Brain pericyte (primary cell): ENCODE results near the gene C15orf61.

Experiments used
- DNase-seq: peaks from one replicate; pipeline ENCODE4 v3.0.0-alpha.2; 2012; ENCODE audit warnings: low read depth, low spot score

C15orf61 gene

GRCh38 chr15:67549736-67550135 is 28.8 kb downstream of the C15orf61 start:
- no peak for DNase-seq

GRCh38 chr15:67550522-67550921 is 29.6 kb downstream of the C15orf61 start:
- DNase-seq: no peak

- no peak for DNase-seq
Observed at GRCh38 chr15:67551207-67551743, 30.3 kb downstream of the C15orf61 start.

DNA sequence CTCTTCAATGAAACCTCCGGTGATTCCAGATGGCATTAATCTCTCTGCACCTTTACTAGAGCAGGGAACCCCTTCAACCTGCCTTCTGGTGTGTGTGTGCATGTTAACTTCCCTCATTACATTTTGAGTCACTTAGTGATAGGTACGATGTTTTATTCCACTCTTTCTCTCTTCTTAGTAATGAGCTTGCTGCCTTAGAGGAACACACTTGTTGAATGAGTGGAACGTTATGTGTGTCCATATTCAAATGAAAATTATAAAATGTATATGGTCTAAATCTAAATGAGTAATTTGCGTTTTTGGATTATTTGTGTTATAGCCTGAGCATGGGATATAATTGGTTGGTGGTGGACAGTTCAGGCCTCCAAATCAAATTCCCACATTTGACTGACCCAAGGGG is 33.6 kb downstream of the C15orf61 start:
- no peak for DNase-seq

DNA sequence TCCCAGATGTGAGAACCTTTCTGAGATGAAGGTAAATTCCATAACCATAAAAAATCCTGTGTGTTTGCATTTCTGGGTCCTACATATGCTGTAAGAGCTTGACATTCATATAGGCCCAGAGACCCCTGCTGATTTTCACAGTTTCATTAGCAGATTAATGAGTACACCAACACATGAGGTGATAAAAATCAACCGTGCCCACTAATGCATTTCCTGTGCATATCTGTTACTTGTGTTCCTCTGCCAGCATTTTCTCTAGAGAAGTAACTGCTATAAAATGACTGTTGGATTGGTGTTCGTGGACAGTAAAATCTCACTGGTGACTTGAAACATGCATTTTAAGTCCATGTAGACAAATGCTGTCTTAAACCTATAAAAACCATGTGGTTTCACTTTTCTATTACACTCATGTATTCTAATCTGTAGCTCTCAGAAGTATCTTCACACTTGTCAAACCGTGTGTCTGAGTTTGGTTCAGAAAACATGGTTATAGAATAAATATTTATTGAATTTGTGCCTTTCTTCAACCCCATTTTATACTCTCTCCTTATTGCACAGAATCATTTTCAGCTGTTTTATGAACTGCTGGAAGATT is 36.1 kb downstream of the C15orf61 start:
- DNase-seq: no peak

GRCh38 chr15:67558502-67558901 is 37.6 kb downstream of the C15orf61 start:
- no peak for DNase-seq

DNA sequence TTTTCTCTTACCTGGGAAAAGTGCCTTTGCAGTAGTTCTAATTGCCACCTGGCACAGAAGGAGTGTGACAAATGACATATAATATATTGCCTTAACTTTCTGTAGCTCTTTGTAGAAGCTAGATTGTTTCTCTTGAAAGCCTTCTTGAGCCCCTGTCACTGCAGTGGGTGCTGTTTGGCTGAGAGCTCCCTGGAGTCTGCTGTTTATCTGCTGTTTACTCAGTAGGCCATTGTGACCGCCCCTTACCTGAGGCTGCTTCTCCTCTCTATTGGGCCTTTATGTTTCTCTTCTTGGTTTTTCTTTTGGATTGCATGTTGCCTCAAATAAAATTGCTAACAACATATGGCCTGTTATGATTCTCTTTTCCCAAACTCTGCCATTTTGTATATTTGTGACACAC is 38.2 kb downstream of the C15orf61 start:
- no peak for DNase-seq

GRCh38 chr15:67559576-67559975 is 38.6 kb downstream of the C15orf61 start:
- DNase-seq: no peak

DNA sequence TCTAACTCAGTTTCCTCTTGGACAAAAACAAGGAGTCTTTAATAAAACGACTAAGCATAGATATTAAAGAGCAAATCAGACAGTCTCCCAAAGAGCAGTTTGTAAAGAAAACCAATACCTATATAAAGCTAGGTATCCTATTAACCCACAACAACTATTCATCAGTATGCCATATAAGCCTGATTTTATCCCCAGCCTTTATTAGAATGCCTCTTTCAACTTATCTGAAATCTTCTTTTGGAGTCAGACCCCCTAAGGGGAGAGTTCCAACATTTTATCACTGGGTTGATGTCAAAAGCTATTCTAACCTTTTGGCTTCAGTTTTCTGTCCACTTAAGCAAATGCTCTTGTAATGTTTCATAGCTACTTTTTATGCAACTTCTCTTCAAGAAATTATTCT is 39.4 kb downstream of the C15orf61 start:
- DNase-seq: no peak

- no peak for DNase-seq
Observed at GRCh38 chr15:67563092-67563491, 42.2 kb downstream of the C15orf61 start.

DNA sequence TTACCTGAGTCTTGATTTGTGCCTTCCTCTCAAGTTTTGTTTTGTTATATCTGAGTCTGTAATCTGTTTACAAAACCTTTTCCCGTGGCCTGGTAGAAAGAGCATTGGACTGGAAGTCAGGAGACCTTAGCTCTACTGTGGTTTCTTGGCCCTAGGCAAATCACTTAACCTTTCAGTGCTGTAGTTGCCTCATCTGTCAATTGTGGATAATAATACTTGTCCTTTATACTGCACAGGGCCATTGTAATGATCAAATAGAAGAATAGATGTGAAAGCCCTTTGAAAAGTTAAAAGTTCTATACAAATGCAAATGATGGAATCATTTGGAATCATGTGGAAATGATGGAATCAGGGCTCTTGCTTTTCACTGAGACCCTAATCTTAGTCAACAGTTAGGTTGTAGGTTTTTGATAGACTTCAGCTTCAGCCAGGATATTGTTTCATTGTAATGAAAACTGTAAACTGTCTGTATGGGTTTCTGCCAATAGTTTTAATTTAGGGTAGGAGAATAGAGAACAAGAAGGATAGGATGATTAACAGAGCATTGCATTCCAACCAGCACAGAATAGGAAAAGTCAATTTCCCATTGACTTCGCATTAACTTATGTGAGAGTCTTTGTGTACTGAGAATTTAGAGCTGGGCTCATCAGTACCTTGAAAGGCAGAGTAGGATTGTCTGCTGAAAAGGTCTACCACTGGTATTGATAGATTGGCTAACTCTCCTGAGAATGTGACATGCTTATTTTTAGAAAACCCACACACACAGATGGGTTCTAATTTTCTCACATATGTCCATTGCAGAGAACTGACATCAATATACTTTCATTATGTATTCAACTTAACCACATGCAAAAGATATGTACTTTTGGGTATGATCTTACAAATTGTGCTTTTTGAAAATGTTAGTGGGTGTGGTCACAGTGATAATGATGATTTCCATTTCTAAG is 43.4 kb downstream of the C15orf61 start:
- DNase-seq: no peak

GRCh38 chr15:67564968-67565345 is 44.0 kb downstream of the C15orf61 start:
- DNase-seq: no peak

GRCh38 chr15:67569668-67570067 is 48.7 kb downstream of the C15orf61 start:
- no peak for DNase-seq

DNA sequence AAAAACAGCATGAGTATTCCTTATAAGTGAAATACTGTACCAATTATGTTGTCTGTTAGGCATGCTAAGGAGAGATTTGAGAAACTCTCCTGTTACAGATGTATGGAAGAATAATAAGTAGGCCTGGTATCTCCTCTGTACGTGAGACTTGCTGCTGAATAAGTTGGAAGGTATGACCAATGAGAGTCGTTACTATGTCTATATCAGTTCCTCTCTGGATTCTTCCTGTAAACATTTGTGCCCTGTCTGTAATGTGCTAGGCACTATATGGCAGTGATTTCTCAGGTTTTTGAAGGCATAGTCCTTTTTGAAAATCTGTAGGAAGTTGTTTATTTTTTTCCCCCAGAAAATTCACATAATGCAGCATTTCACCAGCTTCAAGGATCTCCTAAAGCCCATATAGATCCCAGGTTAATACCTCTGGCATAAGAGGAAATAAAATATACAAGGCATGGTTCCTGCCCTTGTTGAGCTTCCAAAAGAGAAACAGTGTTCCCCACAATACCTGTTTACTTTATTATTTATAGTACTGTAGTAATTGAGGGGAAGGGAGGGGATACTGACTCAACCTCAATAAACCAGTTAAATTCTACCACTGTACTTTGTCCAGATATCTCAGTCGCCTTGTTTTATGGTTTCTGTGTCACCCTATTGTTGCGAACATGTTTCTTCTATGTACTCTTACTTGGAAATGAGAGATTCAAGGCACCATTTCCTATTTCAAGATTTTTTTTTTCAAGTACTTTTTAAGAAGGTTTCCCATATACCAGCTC is 50.1 kb downstream of the C15orf61 start:
- no peak for DNase-seq

DNA sequence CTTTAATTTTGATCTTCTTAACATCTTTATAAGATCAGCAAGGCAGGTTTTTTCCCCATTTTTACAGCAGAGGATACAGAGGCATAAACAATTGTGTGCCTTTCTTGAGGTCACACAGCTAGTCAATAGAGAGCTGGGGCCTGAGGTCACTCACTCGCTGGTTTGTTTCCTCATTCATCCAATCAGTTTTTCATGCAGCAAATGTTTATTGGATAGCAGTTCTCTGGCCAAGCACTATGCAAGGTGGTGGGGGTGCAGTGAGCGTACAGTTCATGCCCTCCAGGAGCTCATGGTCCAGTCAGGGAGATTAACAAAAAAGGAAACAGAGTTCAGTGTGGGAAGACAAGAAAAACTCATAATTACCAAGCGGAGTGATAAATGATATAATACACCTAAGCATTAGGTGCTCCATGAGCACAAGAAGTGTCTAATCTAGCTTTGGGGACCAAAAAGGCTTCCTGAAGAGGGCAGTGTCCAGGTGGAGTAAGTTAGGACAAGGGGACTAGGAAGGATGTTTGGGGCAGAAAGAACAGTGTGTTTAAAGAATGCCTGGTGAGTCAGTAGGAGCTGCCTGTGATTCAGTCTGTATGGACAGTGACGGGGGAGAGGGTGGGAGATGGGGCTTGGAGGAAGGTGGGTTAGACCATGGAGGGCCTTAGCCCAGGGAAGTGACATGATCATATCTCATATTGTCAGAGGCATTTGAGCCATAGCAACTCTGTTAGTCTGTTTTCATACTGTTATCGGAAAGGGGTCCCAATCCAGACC is 50.9 kb downstream of the C15orf61 start:
- DNase-seq: no peak

- DNase-seq: no peak
Observed at GRCh38 chr15:67573194-67573593, 52.3 kb downstream of the C15orf61 start.

DNA sequence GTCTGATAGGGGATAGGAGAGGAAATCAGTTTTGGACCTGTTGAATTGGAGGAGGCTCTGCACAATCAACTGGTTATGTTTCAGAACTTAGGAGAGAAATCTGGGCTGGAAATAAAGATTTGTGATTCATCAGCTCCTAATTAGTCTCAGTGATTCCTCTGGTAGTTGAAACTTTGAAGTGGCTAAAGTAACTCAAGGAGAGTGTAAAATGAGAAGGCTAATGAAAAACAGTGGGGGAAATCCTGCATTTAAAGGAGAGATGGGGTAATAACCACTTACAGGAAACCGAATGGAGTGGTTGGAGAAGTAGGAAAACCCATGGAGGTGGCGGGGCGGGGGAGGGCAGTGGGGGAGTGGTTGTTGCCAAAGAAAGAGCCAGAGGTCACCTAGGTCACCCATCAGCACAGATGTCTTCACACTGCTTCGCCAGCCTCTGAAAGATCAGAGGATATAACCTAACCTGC is 54.1 kb downstream of the C15orf61 start:
- DNase-seq: no peak

DNA sequence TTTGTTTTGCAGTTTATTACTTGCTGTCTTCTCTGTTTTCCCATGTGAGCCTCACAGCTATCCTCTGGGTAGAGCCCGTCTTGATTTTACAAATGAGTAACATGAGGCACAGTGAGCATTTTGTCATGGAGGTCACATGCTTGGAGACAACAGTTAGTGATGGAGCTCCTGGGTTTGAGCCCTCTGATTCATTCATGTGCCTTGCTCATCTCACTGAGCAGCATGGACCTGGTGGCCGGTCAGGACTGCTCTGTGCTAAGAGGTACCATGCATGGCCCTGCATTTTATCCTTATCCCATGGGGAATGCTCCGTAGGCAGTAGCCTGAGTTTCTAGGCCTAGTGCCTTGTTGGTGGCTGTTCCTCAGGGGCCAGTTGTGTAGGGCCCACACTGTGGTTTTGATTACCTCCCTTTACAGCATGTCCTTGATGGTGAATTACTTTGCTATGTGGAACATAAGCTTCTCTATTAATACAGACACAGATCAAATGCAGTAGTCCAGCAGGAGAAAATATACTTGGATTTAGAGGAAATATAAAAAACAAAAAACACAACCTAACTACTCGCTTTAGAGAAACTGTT is 57.2 kb downstream of the C15orf61 start:
- no peak for DNase-seq

GRCh38 chr15:67579164-67579563 is 58.2 kb downstream of the C15orf61 start:
- DNase-seq: no peak
